HG02571 (cell line): ENCODE results near the gene SMIM30.

Experiments used
- ATAC-seq: cut with Tn5 transposase; IDR thresholded peaks from one replicate; pipeline ENCODE4 v1.9.1; 2021; ENCODE audit warnings: mild to moderate bottlenecking, moderate library complexity; ENCODE audit not compliant: unreplicated experiment

SMIM30 gene

DNA sequence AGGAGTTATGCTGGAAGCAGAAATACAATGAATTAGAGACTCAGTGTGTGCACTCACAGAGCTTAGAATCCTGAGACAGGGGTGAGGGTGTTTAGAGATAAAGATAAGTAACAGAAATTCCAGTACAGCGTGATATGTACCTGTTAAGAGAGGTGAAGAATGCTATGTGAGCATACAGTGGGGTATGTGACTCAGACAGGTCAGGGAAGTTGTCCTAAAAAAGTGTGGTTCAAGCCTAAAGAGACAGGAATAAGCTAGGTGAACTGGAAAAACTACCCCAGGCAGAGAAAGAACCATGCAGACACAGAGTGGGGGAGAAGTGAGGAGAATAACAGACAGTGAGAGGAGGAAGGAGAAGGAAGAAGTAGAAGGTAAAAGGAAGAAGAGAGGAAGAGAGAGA is 8.6 kb downstream of the SMIM30 start:
- no peak for ATAC-seq

- no peak for ATAC-seq
Observed at GRCh38 chr7:113100121-113100603, 18.2 kb downstream of the SMIM30 start.

DNA sequence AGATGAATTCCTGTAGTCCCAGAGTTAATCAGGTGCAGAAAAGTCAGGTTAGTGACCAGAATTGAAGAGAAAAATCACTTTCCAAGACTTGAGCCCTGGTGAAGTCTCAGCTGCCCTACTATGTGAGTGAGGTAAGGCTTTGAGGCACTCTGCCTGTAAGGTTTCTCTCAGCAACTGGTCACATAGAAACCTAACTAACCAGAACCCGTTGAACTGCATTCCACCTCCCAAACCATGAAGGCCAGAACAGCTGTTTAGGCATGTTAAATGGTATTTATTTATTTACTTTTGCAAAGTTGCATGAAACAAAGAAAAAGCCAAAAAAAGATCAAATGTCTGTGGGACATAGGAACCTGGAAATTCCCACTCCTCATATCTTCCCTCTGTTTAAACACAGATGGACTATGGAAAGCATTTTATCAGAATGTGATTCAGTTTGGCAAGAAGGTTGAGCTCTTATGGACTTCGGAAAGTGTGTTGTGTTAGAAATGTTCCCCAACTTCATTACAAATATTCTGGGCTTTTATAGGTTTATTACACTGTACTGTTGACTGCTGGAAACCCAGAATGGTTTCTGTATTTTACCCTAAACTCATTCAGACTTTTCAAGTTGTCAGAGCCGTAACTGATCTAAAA is 19.0 kb downstream of the SMIM30 start:
- ATAC-seq: no peak

DNA sequence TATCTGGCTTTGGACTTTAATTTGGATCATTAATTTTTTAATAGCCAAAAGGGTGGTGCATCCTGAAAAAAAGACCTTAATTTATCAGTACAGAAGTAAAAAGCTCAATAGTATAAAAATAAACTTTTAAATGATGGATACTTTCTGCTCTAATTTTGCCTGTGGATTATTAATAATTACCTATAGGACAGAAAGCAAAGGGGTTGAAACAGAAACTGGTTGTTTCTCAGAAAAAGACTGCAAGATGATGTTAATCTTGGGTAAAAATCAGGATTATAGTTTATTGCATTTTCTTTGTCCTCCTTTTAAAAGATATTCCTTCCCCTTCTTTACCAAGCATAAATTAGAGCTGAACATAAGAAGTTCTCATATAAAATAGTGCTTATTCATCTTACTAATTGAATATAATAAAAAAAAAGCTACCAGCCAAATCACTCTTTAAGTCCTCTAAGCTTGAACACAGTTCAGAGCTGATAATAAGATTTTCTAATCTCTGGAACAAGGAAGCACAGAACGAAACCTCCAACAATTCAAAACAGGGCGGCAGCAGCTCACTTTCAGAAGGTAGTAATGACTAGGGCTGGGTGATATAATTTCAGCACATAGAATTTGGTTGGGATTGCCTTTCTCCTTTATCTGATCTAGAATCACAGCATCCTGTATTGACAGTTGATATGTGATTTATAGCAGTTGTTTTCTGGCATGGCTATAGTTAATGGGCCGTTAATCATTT is 23.7 kb downstream of the SMIM30 start:
- no peak for ATAC-seq

GRCh38 chr7:113093561-113093960 is 24.8 kb downstream of the SMIM30 start:
- ATAC-seq: no peak

GRCh38 chr7:113092762-113093161 is 25.6 kb downstream of the SMIM30 start:
- no peak for ATAC-seq

DNA sequence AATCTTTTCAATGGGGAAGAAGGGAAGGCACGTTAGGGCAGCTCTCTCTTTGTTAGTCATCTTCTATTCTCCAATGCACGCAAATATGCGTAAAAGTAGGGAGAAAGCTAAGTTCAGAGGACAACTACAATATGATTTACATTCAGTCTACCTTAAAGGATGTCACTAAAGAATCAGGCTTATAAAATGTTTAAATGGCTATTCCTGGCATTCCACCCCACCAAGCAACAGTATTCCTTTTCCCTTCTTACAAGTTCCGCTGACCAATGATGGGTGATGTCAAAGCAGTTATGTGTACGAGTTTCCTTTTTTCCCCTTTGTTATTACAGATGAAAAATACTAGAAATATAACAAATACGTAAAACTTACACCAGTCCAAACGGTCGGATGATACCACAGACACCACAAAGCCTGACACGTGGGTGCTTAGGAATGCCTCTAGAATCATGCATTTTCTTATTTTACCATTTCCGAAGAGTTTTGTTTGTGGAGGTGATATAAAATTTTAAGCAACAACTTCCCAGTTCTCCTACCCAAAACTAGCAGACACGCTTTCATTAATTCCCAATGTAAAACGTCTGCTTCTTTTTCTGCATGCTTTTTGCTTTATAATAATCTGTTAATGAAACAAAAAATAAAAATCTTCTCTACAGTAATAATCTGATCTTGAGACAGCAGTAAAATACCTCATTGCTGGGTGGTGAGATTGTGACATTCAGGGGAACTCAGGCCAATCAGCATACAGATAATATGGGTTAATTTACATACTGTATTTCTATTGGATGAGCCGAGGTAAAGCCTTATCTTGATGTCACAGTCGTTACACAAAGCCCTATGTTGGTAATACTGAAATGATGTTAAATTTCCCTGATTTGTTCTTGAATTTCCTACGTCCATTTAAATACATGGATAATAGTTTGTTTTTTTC is 31.0 kb downstream of the SMIM30 start:
- ATAC-seq: no peak

- no peak for ATAC-seq
Observed at GRCh38 chr7:113086431-113086888, 31.9 kb downstream of the SMIM30 start, which contains the start of gene GPR85. Gene GPR85 (minus strand): TSS chr7:113086827. CDS start chr7:113084721, 2,106 bp downstream.

DNA sequence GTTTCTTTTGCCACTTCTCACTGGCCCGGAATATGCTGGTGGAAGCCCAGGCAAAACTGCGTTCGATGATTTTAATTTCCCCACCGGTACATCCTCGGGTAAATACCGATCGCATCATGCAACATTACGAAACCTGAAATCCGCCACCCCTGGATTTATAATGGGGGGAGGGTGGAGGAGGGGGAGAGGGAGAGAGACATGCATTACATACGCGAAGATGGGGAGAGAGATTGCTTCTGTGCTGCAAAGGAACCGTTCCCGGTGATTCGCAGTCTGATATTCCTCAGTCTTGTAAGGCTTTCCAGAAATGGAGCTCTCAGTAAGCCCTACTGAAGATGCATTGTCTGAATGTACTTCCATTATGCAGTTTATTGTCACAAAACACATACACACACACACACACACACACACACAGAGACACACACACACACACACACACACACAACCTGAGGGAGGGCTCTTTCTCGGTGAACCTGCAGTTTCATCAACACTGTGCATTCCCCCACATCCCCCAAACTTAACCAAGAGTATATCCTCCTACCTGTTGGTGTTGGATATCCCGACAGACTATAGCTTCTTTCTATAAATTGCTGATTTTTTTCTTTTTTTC is 32.5 kb downstream of the SMIM30 start:
- no peak for ATAC-seq

- no peak for ATAC-seq
Observed at GRCh38 chr7:113084496-113085172, 33.7 kb downstream of the SMIM30 start.

GRCh38 chr7:113083816-113084495 is 34.4 kb downstream of the SMIM30 start:
- ATAC-seq: no peak

- peak; percentile 49 for ATAC-seq
Observed at GRCh38 chr7:113083132-113083815, 35.1 kb downstream of the SMIM30 start.

GRCh38 chr7:113078331-113078730 is 40.0 kb downstream of the SMIM30 start:
- no peak for ATAC-seq

DNA sequence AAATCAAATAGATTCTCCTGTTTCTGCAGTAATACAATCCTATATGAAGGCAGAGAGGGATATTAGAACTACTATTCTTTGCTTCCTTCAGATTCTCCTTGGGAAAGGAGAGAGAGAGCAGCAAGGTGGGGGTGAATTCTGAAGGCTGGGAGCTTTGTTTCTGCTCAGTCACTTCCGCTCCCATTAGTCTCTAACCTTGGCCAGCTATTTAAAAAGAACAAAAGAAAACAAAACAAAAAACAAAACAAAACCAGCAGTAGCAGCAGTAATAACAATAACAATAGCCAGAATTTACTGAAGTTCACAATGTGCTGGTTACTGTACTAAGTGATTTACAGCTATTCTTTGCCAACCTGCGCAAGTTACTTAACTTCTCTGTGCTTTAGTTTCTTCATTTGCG is 41.7 kb downstream of the SMIM30 start:
- no peak for ATAC-seq

DNA sequence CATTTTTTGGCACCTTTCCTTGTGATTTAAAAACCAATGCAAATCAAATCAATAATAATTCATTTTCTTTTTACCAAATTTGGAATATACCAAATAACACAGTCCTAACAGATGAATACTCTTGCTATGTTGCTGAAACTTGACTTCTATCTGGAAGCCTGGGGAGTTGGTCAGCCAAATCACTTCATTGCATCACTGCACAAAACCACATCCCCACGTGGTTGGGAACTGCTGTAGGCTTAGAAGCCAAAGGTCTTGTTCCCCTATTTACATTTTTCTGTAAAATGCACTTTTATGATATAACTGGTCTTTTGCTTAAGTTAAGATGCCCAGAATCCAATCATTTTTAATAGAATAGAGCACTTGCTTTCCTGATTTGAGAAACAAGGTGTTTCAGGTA is 46.9 kb downstream of the SMIM30 start:
- ATAC-seq: no peak
